Heart left ventricle (tissue), 13 donors: ENCODE results near the gene UGT1A10.

ENCODE experiments used
- CTCF ChIP-seq, 12 donors: fragments of 200-600 bp; sonication (generic) in 4 of 12; IDR thresholded peaks; one replicate each; pipeline versions ENCODE4 v1.5.0 to v1.8.0; 2018 to 2022; ENCODE audit warnings: antibody characterized with exemption in 12 of 12, mild to moderate bottlenecking in 5 of 12
- POLR2A ChIP-seq, 2 donors: fragments of 450-650 bp; IDR thresholded peaks; one replicate each; pipeline ENCODE4 v1.6.1; 2017; ENCODE audit warnings: antibody characterized with exemption in 2 of 2, mild to moderate bottlenecking in 2 of 2, moderate library complexity in 2 of 2
- donor health status: ischemic (EF 13 %, LVEDD 7.1; RV severe dilation, severe dysfunction).
- donor health status: DM: no; HTN: yes; CAD: no.
- donor health status: DM: no; HTN: no; CAD: no.
- donor health status: ischemic (EF 25% LVEDD 6.9; RV normal size, moderate dysfunction).
- donor health status: ischemic (EF 25% LVEDD 5.7; RV mildly dilated, moderate dysfunction).
- donor health status: ischemic (EF 35%, LVEDD 5.7; RV mildly dilated, moderate dysfunction).
- donor health status: nonischemic (EF 11% LVEDD 7.7; RV severe dilation, severe dysfunction).
- donor health status: DM: yes; HTN: yes; CAD: no.
- donor health status: PGD.
- donor health status: ischemic (EF 29% LVEDD 5.4; RV normal size, mild dysfunction).
- donor health status: nonischemic (EF 23%, LVEDD 6.1; RV moderate dilation, normal function).

- no peak for TF ChIP-seq CTCF (IDR thresholded peaks at IDR 0.05)
- TF ChIP-seq POLR2A (IDR thresholded peaks at IDR 0.05) = no peak
These were observed 184.9 kb downstream of the UGT1A10 start for GRCh38 chr2:233821196-233821595.
